Effector CD8-positive, alpha-beta T cell (primary cell): ENCODE results near the gene CALHM1.
"Not testable (repeated sequence)": the region's sequence is repeated elsewhere in the genome, so short reads cannot be mapped to it uniquely, and the experiment has no call there.

Experiments
- DNase-seq: peaks from one replicate; lab custom pipeline; 2025; lab: John Stamatoyannopoulos, UW

Gene CALHM1

DNA sequence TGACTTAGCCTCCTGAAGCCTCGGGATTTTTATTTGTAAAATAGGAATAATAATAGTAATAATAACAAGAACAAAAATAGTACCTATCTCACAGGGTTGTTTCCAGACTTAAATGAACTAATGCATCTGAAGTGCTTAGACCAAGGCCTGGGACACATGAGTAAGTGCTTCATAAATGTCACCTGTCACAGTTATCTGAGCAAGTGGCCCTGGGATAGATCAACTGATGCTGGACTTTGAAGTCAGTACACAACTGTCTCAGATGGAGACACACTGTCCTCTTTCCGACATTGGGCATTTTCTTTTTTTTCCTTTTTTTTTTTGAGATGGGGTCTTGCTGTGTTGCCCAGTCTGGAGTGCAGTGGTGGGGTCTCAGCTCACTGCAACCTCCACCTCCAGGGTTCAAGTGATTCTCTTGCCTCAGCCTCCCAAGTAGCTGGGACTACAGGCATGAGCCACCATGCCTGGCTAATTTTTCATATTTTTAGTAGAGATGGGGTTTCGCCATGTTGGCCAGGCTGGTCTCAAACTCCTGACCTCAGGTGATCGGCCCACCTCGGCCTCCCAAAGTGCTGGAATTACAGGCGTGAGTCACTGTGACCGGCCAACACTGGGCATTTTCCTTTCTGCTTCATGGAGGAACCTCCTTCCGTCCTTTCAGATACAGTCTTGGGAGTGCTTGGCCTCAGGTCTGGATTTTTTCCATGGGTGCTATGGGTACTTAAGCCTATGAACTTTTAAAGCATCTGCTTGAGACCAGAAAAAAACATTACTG lies 28.1 kb upstream of the CALHM1 start:
- not testable (repeated sequence) for DNase-seq

GRCh38 chr10:103481974-103482531 lies 23.4 kb upstream of the CALHM1 start:
- no peak for DNase-seq

DNA sequence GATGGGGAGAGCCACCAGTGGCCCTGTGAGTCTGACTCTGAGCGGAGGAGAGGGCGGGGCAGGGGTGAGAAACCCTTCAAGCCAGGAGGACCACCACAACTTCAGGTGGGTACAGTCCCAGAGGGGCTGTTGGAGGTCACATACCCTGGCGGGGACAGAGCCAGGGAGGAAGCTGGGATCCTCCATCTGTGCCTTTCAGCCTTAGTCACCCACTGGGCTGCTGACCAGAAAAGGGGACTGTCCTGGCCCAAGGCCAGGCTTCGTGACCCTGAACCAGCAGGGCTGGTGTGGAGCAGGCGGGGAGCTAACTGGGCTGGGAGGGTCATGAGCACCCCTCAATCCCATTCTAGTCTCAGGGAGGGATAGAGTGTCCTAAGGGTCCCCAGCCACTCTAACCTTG lies 21.8 kb upstream of the CALHM1 start:
- DNase-seq, result no peak

DNA sequence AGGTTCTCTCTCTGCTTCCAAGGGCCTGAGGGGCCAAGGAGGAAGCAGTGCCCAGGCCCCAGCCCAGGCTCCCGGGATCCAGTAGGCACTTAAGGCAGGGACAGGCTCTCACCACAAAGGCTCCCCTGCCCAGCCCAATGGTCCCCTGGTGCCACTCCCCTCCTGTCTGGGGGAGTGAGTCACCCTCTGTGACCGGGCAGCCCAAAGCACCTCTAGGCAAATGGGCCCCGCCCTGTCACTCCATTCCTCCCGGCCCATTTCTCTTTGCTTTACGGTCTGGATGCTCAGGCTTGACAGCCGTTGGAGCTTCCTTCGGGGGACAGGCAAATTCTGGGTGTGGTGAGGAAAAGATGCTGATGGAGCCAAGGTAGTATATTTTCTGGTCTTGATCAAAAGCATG lies 20.4 kb upstream of the CALHM1 start, which contains the start of gene CALHM3:
Gene CALHM3, minus strand, starts transcription at position 106 of the 400 bp plus-strand sequence. CDS start 208 bp downstream, outside the sequence.
- no peak for DNase-seq

DNA sequence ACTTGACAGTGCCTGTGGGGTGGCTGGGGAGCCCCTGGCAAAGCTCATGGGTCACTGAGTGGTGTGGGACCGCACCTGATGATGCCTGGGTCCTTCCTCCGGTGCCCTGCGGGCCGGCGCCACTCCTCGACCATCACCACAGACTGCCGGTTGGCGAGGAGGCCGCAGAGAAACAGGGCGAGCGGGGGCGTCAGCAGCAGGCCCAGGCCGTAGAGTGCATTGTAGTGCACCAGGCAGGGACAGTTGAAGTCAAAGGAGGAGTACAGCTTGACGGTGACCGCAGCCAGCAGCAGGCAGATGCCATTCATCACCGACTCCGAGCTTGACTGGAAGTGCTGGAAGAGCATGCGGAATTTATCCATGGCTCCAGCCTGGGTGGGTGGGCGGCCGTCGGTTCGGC lies 20.0 kb upstream of the CALHM1 start:
- DNase-seq, result no peak

DNA sequence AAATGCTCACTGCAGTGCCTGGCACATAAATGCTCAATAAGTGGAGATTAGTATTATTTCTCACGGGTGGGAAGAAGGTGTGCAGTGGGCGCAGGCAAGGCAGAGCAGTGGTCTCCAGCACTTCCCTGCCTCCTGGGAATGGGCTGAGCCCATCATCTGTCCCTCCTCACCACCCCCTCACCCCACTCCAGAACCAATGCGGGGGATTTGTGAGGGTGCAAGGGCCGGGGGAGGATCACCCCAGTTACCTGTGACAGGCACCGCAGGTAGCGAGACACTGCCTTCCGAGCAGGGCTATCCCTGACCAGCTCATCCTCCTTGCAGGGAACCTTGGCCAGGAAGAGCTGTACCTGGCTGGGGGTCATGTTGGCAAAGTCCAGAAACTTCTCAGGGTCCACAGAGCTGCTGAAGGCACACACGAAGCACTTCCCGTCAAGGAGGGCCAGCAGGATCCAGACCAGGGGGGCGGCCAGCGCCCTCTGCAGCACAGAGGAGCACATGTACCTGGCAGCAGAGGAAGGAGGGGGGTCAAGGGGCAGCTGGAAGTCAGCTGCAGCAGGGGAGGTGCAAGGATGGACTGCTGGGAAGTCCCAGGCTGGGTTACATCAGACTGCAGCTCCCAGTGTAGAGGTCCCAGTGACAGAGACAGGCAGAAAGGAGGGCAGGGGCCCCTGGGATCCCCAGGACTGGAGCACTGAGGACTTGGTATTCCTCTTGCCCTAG lies 17.5 kb upstream of the CALHM1 start:
- DNase-seq, result no peak

GRCh38 chr10:103475437-103475836 lies 16.7 kb upstream of the CALHM1 start:
- no peak for DNase-seq

- no peak for DNase-seq
Measured at GRCh38 chr10:103474077-103474476, 15.4 kb upstream of the CALHM1 start.

DNA sequence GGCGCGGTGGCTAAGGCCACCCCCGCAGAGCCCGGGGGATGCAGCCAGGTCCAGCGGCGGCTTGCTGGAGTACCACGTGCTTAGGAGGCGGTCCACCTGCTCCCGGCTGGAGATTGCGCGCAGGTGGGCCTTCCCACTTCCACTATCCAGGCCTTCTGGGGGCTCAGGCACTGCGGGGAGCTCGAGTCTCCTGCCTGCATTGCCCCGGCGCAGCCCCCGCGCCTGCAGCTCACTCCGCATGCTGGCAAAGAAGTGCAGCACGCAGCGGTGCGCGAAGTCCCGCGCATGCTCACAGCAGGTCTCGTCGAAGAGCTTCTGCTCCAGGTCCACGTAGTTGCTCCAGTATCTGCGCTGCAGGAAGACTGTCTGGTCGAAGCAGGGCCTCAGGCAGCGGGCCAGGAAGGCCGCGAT lies 14.6 kb upstream of the CALHM1 start:
- no peak for DNase-seq

GRCh38 chr10:103472005-103472404 lies 13.3 kb upstream of the CALHM1 start:
- DNase-seq, result no peak

DNA sequence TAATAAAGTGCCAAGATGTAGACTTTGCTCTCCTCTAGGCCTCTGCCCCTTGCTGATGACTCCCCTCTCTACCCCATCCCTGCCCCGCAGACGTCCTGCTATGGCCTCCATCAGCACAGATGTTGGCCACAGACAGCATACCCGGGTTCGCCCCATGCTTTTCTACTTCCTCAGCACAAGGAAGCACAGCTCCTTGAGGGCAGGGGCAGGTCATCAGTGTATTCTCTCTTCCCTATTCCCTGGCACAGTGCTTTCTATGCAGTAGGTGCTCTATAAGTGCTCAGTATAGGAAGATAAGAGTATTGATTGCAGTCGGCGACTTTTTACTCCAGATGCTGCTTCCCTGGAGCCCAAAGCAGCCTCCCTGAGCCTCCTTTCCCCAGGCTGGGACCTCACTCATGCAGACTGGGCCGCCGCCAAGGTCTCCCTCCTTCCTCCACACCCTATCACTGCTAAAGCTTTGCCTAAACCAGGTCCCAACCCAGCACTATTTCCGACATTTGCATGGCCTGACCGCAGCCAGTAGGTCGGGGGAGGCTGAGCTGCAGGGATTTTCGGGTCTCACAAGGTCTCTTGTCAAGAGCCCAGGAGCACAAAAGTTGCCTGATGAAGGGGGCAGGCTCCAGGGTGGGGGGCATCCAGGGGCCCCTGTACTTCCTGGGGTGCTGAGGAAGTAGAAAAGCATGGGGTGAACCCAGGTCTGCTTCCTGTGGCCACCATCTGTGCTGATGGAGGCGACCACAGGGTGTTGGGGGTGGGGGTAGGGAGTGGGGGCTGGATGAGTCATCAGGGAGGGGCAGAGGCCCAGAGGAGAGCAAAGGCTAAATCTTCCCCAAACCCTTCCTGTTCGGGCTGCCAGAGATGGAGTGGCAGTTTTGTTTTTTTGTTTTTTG lies 12.3 kb upstream of the CALHM1 start:
- DNase-seq, result peak; percentile 11

- no peak for DNase-seq
Measured at GRCh38 chr10:103469201-103469600, 10.5 kb upstream of the CALHM1 start.

DNA sequence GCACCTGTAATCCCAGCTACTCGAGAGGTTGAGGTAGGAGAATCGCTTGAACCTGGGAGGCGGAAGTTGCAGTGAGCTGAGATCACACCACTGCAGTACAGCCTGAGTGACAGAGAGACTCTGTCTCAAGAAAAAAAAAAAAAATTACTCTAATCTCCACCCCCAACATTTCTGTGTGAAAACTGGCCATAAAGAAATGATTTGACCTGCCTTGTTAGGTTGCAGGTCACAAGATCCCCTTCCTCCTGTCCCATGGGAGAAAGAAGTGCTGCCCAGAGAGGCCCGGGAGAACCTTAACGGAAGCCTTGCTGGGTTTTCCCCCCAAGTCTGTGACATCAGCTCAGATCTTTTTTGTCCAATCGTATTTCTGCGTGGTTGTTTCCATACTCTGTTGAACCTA lies 8.7 kb upstream of the CALHM1 start:
- DNase-seq, result no peak

DNA sequence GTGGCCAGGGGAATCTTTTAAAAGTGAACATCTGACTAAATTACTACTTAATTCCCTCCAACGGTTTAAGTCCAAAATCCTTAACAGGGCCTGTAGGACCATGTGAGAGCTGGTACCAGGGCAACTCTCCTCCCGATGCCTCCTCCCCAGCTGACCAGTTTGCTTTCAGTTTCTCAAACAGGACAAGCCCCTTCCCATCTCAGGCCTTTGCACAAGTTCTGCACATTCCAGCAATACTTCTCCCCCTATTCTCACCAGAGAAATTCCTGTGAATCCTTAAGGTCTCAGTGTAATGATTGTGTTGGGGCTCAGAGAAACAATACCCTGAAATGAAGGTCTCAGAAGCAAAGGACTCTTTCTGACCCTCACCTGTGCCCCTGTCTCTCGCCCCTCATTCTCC lies 8.0 kb upstream of the CALHM1 start:
- DNase-seq, result no peak

DNA sequence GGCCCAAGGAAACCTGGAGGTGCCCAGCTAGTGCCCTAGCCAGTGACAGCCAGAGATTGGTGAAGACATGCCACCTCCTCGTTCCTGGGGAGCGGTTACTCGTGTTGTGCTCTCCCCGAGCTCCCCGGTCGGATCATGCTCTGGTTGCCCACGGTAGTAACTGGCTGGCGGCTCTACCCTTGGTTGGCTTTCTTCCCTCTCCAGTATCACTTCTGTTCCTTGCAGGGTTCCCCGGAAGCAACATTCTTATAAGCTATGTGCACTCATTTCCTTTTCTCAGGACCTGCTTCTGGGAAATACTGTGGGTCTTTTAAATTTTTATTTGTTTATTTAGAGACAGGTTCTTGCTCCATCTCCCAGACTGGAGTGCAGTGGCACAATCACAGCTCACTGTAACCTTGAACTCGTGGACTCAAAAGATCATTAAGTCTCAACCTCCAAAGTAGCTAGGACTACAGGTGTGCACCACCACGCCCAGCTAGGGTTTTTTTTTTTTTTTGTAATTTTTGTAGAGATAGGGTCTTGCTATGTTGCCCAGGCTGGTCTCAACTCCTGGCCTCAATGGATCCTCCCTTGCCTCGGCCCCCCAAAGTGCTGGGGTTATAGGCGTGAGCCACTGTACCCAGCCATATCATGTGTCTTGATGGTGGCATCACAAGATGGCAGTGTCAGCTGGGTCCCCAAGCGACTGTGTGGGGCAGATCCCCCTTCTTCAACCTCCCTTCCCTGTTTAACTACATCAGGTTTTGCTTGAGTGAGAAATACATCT lies 6.9 kb upstream of the CALHM1 start:
- DNase-seq, result no peak

GRCh38 chr10:103463499-103463898 lies 4.8 kb upstream of the CALHM1 start:
- no peak for DNase-seq

DNA sequence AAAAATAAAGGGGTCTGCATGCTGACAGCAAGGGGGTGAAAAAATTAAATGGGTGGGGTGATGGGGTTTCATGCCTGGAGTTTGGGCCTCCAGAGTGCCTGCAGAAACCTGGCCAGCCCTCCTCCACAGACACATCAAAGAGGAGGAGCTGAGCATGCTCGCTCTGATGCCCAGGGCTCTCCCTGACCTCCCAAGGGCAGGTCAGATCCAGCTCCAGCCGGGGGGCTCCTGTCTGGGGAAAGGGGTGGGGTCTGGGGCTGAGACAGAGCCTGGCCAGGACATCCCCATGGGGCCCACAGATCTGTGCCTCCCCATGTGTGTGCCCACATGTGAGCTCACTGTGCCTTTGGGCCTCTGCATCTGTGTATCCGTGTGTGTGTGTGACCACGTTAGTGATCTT lies 915 bp upstream of the CALHM1 start:
- no peak for DNase-seq

DNA sequence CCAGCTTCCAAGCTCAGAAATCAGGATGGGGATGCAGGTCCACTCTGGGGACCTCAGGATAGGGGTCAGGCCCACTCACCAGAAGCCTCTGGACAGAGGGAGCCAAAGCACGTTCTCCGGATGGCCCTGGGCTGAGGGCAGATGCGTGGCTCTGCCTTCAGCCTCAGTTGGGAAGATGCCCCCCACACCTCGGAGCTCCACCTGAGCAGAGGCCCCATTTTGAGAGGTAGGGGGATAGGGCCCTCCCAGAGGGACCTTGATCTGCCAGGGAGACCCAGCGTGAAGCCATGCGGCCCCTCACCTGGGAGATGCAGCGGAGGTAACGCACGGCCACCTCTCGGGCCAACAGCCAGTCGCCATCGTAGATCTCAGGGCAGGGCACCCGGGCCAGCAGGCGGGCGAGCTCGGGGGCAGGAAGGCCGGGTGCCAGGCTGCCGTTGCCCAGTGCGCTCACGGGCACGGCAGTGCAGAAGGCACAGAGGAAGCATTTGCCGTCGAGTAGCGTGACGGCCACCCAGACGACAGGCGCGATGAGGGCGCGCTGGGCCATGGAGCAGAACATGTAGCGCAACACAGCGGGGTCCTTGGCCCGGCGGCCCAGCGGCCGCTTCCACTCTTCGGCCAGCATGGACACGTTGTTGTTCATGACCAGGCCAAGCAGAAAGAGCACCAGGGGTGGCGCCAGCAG lies 660 bp downstream of the CALHM1 start:
- no peak for DNase-seq

- no peak for DNase-seq
Measured at GRCh38 chr10:103457176-103457712, 1.5 kb downstream of the CALHM1 start.

GRCh38 chr10:103456074-103456660 lies 2.5 kb downstream of the CALHM1 start:
- DNase-seq, result no peak
